CD4-positive, alpha-beta T cell treated with Interleukin-21 for 1 hour (primary cell): ENCODE data around the gene MRPS25.
"Not testable (repeated sequence)": the region's sequence is repeated elsewhere in the genome, so short reads cannot be mapped to it uniquely, and the experiment has no call there.

ENCODE experiments used
- DNase-seq: peaks from one replicate; pipeline ENCODE4 v3.0.0-alpha.2; 2020

MRPS25 gene

GRCh38 chr3:15042936-15043335 lies 22.2 kb downstream of the MRPS25 start:
- DNase-seq: no peak

GRCh38 chr3:15041950-15042349 lies 23.2 kb downstream of the MRPS25 start:
- no peak for DNase-seq

GRCh38 chr3:15040844-15041243 lies 24.3 kb downstream of the MRPS25 start:
- DNase-seq: no peak

GRCh38 chr3:15038306-15038705 lies 26.8 kb downstream of the MRPS25 start:
- no peak for DNase-seq

GRCh38 chr3:15033103-15033502 lies 32.0 kb downstream of the MRPS25 start:
- no peak for DNase-seq

- DNase-seq: no peak
These were observed 32.5 kb downstream of the MRPS25 start for GRCh38 chr3:15032650-15033049.

GRCh38 chr3:15029625-15030024 lies 35.5 kb downstream of the MRPS25 start:
- DNase-seq: no peak

- DNase-seq: no peak
These were observed 41.4 kb downstream of the MRPS25 start for GRCh38 chr3:15023719-15024118.

GRCh38 chr3:15023249-15023648 lies 41.9 kb downstream of the MRPS25 start:
- DNase-seq: no peak

- DNase-seq: no peak
These were observed 47.9 kb downstream of the MRPS25 start for GRCh38 chr3:15017191-15017590.

- no peak for DNase-seq
These were observed 49.7 kb downstream of the MRPS25 start for GRCh38 chr3:15015456-15015855.

GRCh38 chr3:15014606-15015328 lies 50.3 kb downstream of the MRPS25 start:
- no peak for DNase-seq

- no peak for DNase-seq
These were observed 53.9 kb downstream of the MRPS25 start for GRCh38 chr3:15011174-15011573.

- no peak for DNase-seq
These were observed 54.5 kb downstream of the MRPS25 start for GRCh38 chr3:15010664-15011063.

- no peak for DNase-seq
These were observed 55.9 kb downstream of the MRPS25 start for GRCh38 chr3:15009167-15009566.

- no peak for DNase-seq
These were observed 57.4 kb downstream of the MRPS25 start for GRCh38 chr3:15007681-15008141.

- not testable (repeated sequence) for DNase-seq
These were observed 65.9 kb downstream of the MRPS25 start for GRCh38 chr3:14999182-14999581.
